ENCODE data around the gene GLTP. TPM values are rescaled to one million over a fixed set of nuclear protein-coding genes. Genes with fewer than 3 reads are reported as not detected.

GLTP gene
- total and polyA plus RNA-seq, 4 donors: 31.2 to 49.2 (median 40.8) TPM

- Histone ChIP-seq H3K27me3 (ENCODE audit: control insufficient read depth in 3 of 3, insufficient read depth in 3 of 3, low read length in 2 of 3) (no peaks in the 10 kb centered on the region), H3K9ac (ENCODE audit: insufficient read depth in 1 of 2, low read length in 2 of 2) (no peak overlapping the region), H3K27ac (ENCODE audit: low read depth in 1 of 2, low read length in 1 of 2) (no peak overlapping the region), H3K9me3 (ENCODE audit: control insufficient read depth in 4 of 4, insufficient read depth in 3 of 4, low read length in 3 of 4) (no peaks in the 10 kb centered on the region), H3K36me3 (ENCODE audit: control insufficient read depth in 4 of 4, insufficient read depth in 4 of 4, low read length in 4 of 4) (peaks cover 0 to 3% (median 0%) of the 10 kb centered on the region in 4 donors), H3K4me3 (no peak overlapping the region), H3K4me1 (ENCODE audit: control insufficient read depth in 5 of 5, insufficient read depth in 5 of 5, low read length in 5 of 5) (peaks cover 0 to 5% (median 0%) of the 10 kb centered on the region in 5 donors)
- ATAC-seq (ENCODE audit: insufficient read depth, low FRiP score): no peak
- no peak for TF ChIP-seq CTCF (IDR thresholded peaks at IDR 0.05; ENCODE audit: control extremely low read depth, extremely low read depth)
- no peak for DNase-seq
- WGBS, 2 donors: 93 to 94% methylated on average over 8 of the region's 8 CpGs
Observed at GRCh38 chr12:109817627-109818231, 62.6 kb downstream of the GLTP start.

GRCh38 chr12:109816870-109817269 is 63.5 kb downstream of the GLTP start:
- H3K4me3 ChIP-seq: no peak overlapping the region
- TF ChIP-seq CTCF (IDR thresholded peaks at IDR 0.05; ENCODE audit: control extremely low read depth, extremely low read depth): no peak
- H3K9me3 ChIP-seq (ENCODE audit: control insufficient read depth in 4 of 4, insufficient read depth in 3 of 4, low read length in 3 of 4): no peaks in the 10 kb centered on the region
- H3K27ac ChIP-seq (ENCODE audit: low read depth in 1 of 2, low read length in 1 of 2): no peak overlapping the region
- H3K4me1 ChIP-seq (ENCODE audit: control insufficient read depth in 5 of 5, insufficient read depth in 5 of 5, low read length in 5 of 5): peaks cover 0 to 5% (median 0%) of the 10 kb centered on the region in 5 donors
- DNase-seq: no peak
- no peaks in the 10 kb centered on the region for H3K27me3 ChIP-seq (ENCODE audit: control insufficient read depth in 3 of 3, insufficient read depth in 3 of 3, low read length in 2 of 3)
- H3K9ac ChIP-seq (ENCODE audit: insufficient read depth in 1 of 2, low read length in 2 of 2): no peak overlapping the region
- peaks cover 0 to 3% (median 0%) of the 10 kb centered on the region in 4 donors for H3K36me3 ChIP-seq (ENCODE audit: control insufficient read depth in 4 of 4, insufficient read depth in 4 of 4, low read length in 4 of 4)
- ATAC-seq (ENCODE audit: insufficient read depth, low FRiP score): no peak
- 65 to 79% methylated on average over 7 of the region's 7 CpGs for WGBS, 2 donors

- Histone ChIP-seq H3K36me3 (ENCODE audit: control insufficient read depth in 4 of 4, insufficient read depth in 4 of 4, low read length in 4 of 4) (peaks cover 0 to 3% (median 0%) of the 10 kb centered on the region in 4 donors), H3K9me3 (ENCODE audit: control insufficient read depth in 4 of 4, insufficient read depth in 3 of 4, low read length in 3 of 4) (no peaks in the 10 kb centered on the region), H3K27ac (ENCODE audit: low read depth in 1 of 2, low read length in 1 of 2) (no peak overlapping the region), H3K4me3 (no peak overlapping the region), H3K27me3 (ENCODE audit: control insufficient read depth in 3 of 3, insufficient read depth in 3 of 3, low read length in 2 of 3) (no peaks in the 10 kb centered on the region), H3K4me1 (ENCODE audit: control insufficient read depth in 5 of 5, insufficient read depth in 5 of 5, low read length in 5 of 5) (peaks cover 0 to 5% (median 0%) of the 10 kb centered on the region in 5 donors), H3K9ac (ENCODE audit: insufficient read depth in 1 of 2, low read length in 2 of 2) (no peak overlapping the region)
- 74 to 85% methylated on average over 10 of the region's 10 CpGs for WGBS, 2 donors
- DNase-seq (no peak), ATAC-seq (ENCODE audit: insufficient read depth, low FRiP score) (no peak)
- TF ChIP-seq CTCF (IDR thresholded peaks at IDR 0.05; ENCODE audit: control extremely low read depth, extremely low read depth): no peak
Observed at GRCh38 chr12:109815757-109816617, 64.4 kb downstream of the GLTP start.

Data from lung (tissue), 12 donors.